ENCODE measurements around the gene MVB12B. TPM values are rescaled to one million over a fixed set of nuclear protein-coding genes. Genes with fewer than 3 reads are reported as not detected.

MVB12B gene
- total RNA-seq, 6 experiments from 2014 or later = 7.2 to 16.2 (median 9.1) TPM

GRCh38 chr9:126306071-126306647 lies 20.5 kb upstream of the MVB12B start:
- no peak overlapping the region for H3K4me3 ChIP-seq
- no peaks in the 10 kb centered on the region for H3K4me1 ChIP-seq
- 95% methylated on average over 4 of the region's 6 CpGs for WGBS (ENCODE audit: insufficient coverage, low coverage, low lambda C conversion rate, missing lambda C conversion rate)
- TF ChIP-seq POLR2A (IDR thresholded peaks at IDR 0.05) = no peak
- TF ChIP-seq CTCF (IDR thresholded peaks at IDR 0.05) = no peak
- H3K9me3 ChIP-seq = no peaks in the 10 kb centered on the region
- no peak overlapping the region for H3K27ac ChIP-seq
- intact Hi-C loops (cut with DNase I) = loop anchor here (10.0 kb wide), 2 partner anchors 89 to 179 kb away; no protein-coding TSS in a partner anchor
- no peaks in the 10 kb centered on the region for H3K27me3 ChIP-seq
- no peak for DNase-seq
- H3K36me3 ChIP-seq = no peaks in the 10 kb centered on the region
- no peak for ATAC-seq

GRCh38 chr9:126307322-126308061 lies 19.1 kb upstream of the MVB12B start:
- no peaks in the 10 kb centered on the region for H3K9me3 ChIP-seq
- WGBS (ENCODE audit: insufficient coverage, low coverage, low lambda C conversion rate, missing lambda C conversion rate) = 73% methylated on average over 9 of the region's 15 CpGs
- ATAC-seq (no peak), DNase-seq (no peak)
- intact Hi-C loops (cut with DNase I) = loop anchor here (10.0 kb wide), 2 partner anchors 87 to 177 kb away; no protein-coding TSS in a partner anchor
- TF ChIP-seq CTCF (IDR thresholded peaks at IDR 0.05) (no peak), POLR2A (IDR thresholded peaks at IDR 0.05) (no peak)
- H3K27ac ChIP-seq = no peak overlapping the region
- H3K4me3 ChIP-seq = no peak overlapping the region
- no peaks in the 10 kb centered on the region for H3K27me3 ChIP-seq
- no peaks in the 10 kb centered on the region for H3K4me1 ChIP-seq
- no peaks in the 10 kb centered on the region for H3K36me3 ChIP-seq

GRCh38 chr9:126309427-126310189 lies 17.0 kb upstream of the MVB12B start:
- 43% methylated on average over 5 of the region's 8 CpGs for WGBS (ENCODE audit: insufficient coverage, low coverage, low lambda C conversion rate, missing lambda C conversion rate)
- H3K27me3 ChIP-seq = no peaks in the 10 kb centered on the region
- H3K9me3 ChIP-seq = no peaks in the 10 kb centered on the region
- TF ChIP-seq CTCF (IDR thresholded peaks at IDR 0.05) = no peak
- TF ChIP-seq POLR2A (IDR thresholded peaks at IDR 0.05) = no peak
- no peak overlapping the region for H3K4me3 ChIP-seq
- ATAC-seq = peak in 2 of 4 donors; percentile 61 to 72
- no peak overlapping the region for H3K27ac ChIP-seq
- H3K36me3 ChIP-seq = no peaks in the 10 kb centered on the region
- DNase-seq = no peak
- no peaks in the 10 kb centered on the region for H3K4me1 ChIP-seq
- intact Hi-C loops (cut with DNase I) = loop anchor here (10.0 kb wide), 3 partner anchors 85 to 185 kb away; no protein-coding TSS in a partner anchor

- Histone ChIP-seq H3K36me3 (no peaks in the 10 kb centered on the region), H3K4me1 (no peaks in the 10 kb centered on the region), H3K9me3 (no peaks in the 10 kb centered on the region), H3K4me3 (no peak overlapping the region), H3K27ac (no peak overlapping the region), H3K27me3 (no peaks in the 10 kb centered on the region)
- intact Hi-C loops (cut with DNase I) = loop anchor here in 1 of 2 donors (10.0 kb wide), 1 partner anchor 182 kb away; no protein-coding TSS in a partner anchor
- TF ChIP-seq CTCF (IDR thresholded peaks at IDR 0.05) (no peak), POLR2A (IDR thresholded peaks at IDR 0.05) (no peak)
- 72% methylated on average over 5 of the region's 5 CpGs for WGBS (ENCODE audit: insufficient coverage, low coverage, low lambda C conversion rate, missing lambda C conversion rate)
- DNase-seq (no peak), ATAC-seq (no peak)
Observed at GRCh38 chr9:126312584-126313551, 13.8 kb upstream of the MVB12B start.
